ENCODE measurements around the gene NFKB2.

Gene NFKB2

GRCh38 chr10:102421507-102421756 is 25.9 kb downstream of the NFKB2 start:
- TF ChIP-seq CTCF (IDR thresholded peaks at IDR 0.05) = no peak
- Mint-ChIP-seq H3K27ac (no peak overlapping the region), H3K9me3 (no peaks in the 10 kb centered on the region), H3K36me3 (ENCODE audit: low read depth) (no peaks in the 10 kb centered on the region), H3K27me3 (ENCODE audit: low read depth, poor library complexity) (peaks cover 40% of the 10 kb centered on the region), H3K4me1 (peaks cover 28% of the 10 kb centered on the region), H3K4me3 (peak overlapping the region; percentile 98)
- DNase-seq = no peak

GRCh38 chr10:102421757-102422512 is 26.4 kb downstream of the NFKB2 start:
- H3K9me3 Mint-ChIP-seq = no peaks in the 10 kb centered on the region
- peaks cover 38% of the 10 kb centered on the region for H3K27me3 Mint-ChIP-seq (ENCODE audit: low read depth, poor library complexity)
- H3K4me1 Mint-ChIP-seq = peaks cover 28% of the 10 kb centered on the region
- no peak overlapping the region for H3K27ac Mint-ChIP-seq
- peak; percentile 51 for DNase-seq
- peak overlapping the region; percentile 98 for H3K4me3 Mint-ChIP-seq
- no peak for TF ChIP-seq CTCF (IDR thresholded peaks at IDR 0.05)
- no peaks in the 10 kb centered on the region for H3K36me3 Mint-ChIP-seq (ENCODE audit: low read depth)

GRCh38 chr10:102422545-102423129 is 27.1 kb downstream of the NFKB2 start:
- no peaks in the 10 kb centered on the region for H3K36me3 Mint-ChIP-seq (ENCODE audit: low read depth)
- H3K4me3 Mint-ChIP-seq = peak overlapping the region; percentile 98
- H3K27me3 Mint-ChIP-seq (ENCODE audit: low read depth, poor library complexity) = peaks cover 31% of the 10 kb centered on the region
- H3K9me3 Mint-ChIP-seq = no peaks in the 10 kb centered on the region
- peak; percentile 76 for DNase-seq
- H3K27ac Mint-ChIP-seq = no peak overlapping the region
- H3K4me1 Mint-ChIP-seq = peaks cover 28% of the 10 kb centered on the region
- TF ChIP-seq CTCF (IDR thresholded peaks at IDR 0.05) = peak; percentile 76

GRCh38 chr10:102423372-102423968 is 28.0 kb downstream of the NFKB2 start:
- no peak for DNase-seq
- no peak for TF ChIP-seq CTCF (IDR thresholded peaks at IDR 0.05)
- H3K4me1 Mint-ChIP-seq = peaks cover 28% of the 10 kb centered on the region
- H3K27ac Mint-ChIP-seq = no peak overlapping the region
- H3K27me3 Mint-ChIP-seq (ENCODE audit: low read depth, poor library complexity) = peaks cover 23% of the 10 kb centered on the region
- no peaks in the 10 kb centered on the region for H3K9me3 Mint-ChIP-seq
- no peaks in the 10 kb centered on the region for H3K36me3 Mint-ChIP-seq (ENCODE audit: low read depth)
- no peak overlapping the region for H3K4me3 Mint-ChIP-seq

GRCh38 chr10:102424145-102424544 is 28.6 kb downstream of the NFKB2 start:
- no peak for TF ChIP-seq CTCF (IDR thresholded peaks at IDR 0.05)
- DNase-seq = no peak
- peaks cover 25% of the 10 kb centered on the region for H3K4me1 Mint-ChIP-seq
- H3K27ac Mint-ChIP-seq = no peak overlapping the region
- no peaks in the 10 kb centered on the region for H3K9me3 Mint-ChIP-seq
- no peaks in the 10 kb centered on the region for H3K36me3 Mint-ChIP-seq (ENCODE audit: low read depth)
- peaks cover 16% of the 10 kb centered on the region for H3K27me3 Mint-ChIP-seq (ENCODE audit: low read depth, poor library complexity)
- H3K4me3 Mint-ChIP-seq = no peak overlapping the region
